ENCODE results near the gene SSNA1.

DNA sequence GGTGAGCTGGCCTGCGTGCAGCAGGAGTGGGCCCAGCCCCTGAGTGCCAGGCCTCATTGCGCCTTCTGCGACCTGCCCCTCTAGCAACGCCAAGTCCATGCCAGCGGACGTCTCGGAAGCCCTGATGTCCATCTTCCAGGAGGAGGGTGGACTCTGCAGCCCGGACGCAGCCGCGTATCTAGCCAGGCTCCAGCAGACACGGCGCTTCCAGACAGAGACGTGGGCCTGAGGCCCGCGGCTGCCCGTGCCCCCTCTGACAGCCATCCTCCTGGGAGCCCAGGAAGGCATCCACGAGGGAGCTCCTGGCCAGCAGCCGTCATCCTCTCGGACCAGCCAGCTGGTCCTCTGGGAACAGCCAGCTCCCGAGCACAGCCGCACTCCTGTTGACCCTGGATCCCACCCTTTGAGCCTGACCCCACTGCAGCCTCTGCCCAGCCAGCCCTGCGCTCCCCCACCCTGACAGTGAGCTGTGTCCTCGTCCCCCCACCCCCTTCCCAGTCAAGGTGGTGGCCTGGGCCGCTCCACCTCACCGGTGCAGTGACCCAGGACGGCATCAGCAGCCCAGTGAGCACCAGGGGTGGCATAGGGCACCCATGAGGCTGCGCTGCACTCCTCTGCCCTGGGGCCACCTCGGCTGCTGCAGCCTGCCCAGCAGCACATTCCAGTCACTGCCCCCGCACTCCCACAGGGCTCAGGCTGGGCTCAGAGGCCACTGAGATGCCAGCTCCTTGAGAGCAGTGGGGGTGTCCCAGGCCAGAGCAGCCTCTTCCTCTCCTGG is 27.9 kb downstream of the SSNA1 start:
- TF ChIP-seq, protein P1, sequence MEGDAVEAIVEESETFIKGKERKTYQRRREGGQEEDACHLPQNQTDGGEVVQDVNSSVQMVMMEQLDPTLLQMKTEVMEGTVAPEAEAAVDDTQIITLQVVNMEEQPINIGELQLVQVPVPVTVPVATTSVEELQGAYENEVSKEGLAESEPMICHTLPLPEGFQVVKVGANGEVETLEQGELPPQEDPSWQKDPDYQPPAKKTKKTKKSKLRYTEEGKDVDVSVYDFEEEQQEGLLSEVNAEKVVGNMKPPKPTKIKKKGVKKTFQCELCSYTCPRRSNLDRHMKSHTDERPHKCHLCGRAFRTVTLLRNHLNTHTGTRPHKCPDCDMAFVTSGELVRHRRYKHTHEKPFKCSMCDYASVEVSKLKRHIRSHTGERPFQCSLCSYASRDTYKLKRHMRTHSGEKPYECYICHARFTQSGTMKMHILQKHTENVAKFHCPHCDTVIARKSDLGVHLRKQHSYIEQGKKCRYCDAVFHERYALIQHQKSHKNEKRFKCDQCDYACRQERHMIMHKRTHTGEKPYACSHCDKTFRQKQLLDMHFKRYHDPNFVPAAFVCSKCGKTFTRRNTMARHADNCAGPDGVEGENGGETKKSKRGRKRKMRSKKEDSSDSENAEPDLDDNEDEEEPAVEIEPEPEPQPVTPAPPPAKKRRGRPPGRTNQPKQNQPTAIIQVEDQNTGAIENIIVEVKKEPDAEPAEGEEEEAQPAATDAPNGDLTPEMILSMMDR (IDR thresholded peaks at IDR 0.05): no peak
- no peak for TF ChIP-seq POLR2A (IDR thresholded peaks at IDR 0.05)
- TF ChIP-seq EP300 (IDR thresholded peaks at IDR 0.05): no peak

All from tibial nerve (tissue), 4 donors.